Muscle of leg (tissue), 11 donors: ENCODE results near the gene CCNB1. TPM values are rescaled to one million over a fixed set of nuclear protein-coding genes. Genes with fewer than 3 reads are reported as not detected.
"Not testable (repeated sequence)": the region's sequence is repeated elsewhere in the genome, so short reads cannot be mapped to it uniquely, and the experiment has no call there.

Experiments
- DNase-seq: peaks from one replicate; pipeline ENCODE4 v3.0.0; 2013
- H3K27ac ChIP-seq: one replicate; pipeline ENCODE4 v1.5.1; 2013; ENCODE audit warnings: mild to moderate bottlenecking, low read length, control low read depth
- H3K27me3 ChIP-seq: one replicate; pipeline ENCODE4 v1.6.1; 2013; ENCODE audit warnings: low read length; ENCODE audit not compliant: control insufficient read depth, insufficient read depth
- H3K36me3 ChIP-seq: one replicate; pipeline ENCODE4 v1.6.1; 2013; ENCODE audit warnings: low read length; ENCODE audit not compliant: control insufficient read depth, insufficient read depth
- H3K4me1 ChIP-seq: one replicate; pipeline ENCODE4 v1.6.1; 2013; ENCODE audit warnings: low read length; ENCODE audit not compliant: control insufficient read depth, insufficient read depth
- H3K4me3 ChIP-seq: one replicate; pipeline ENCODE4 v1.5.1; 2013; ENCODE audit warnings: low read length, control low read depth
- H3K9me3 ChIP-seq: replicated peaks from 2 replicates; pipeline ENCODE4 v1.6.1; 2013; ENCODE audit warnings: low read depth, low read length; ENCODE audit not compliant: control insufficient read depth
- WGBS: methylation state at CpG from one replicate; pipeline ENCODE4 v1.1.5; 2013; ENCODE audit warnings: missing lambda C conversion rate; ENCODE audit not compliant: insufficient coverage; 5-methylcytosine and 5-hydroxymethylcytosine counted together
- polyA plus RNA-seq, 8 donors: library from polyadenylated mRNA; unstranded; fragments of 120-200 nt; gene quantifications; one replicate each; pipeline versions ENCODE4 v1.2.1 to v1.2.3, GENCODE V29; 2013; ENCODE audit warnings: inconsistent platforms in 1 of 8, low replicate concordance in 1 of 8; ENCODE audit not compliant: insufficient read length in 8 of 8, insufficient read depth in 1 of 8
- total RNA-seq: library from RNA; stranded (reverse); fragments of 120-200 nt; gene quantifications from one replicate; pipeline ENCODE4 v1.2.4, GENCODE V29; 2013

The CCNB1 gene
- total and polyA plus RNA-seq, 9 donors = 26.3 to 53.8 (median 39.7) TPM

GRCh38 chr5:69211200-69211599 is 44.2 kb downstream of the CCNB1 start:
- H3K4me1 ChIP-seq = no peaks in the 10 kb centered on the region
- WGBS = 100% methylated on average over 1 of the region's 2 CpGs
- H3K36me3 ChIP-seq = no peaks in the 10 kb centered on the region
- H3K9me3 ChIP-seq = no peaks in the 10 kb centered on the region
- H3K27ac ChIP-seq = no peak overlapping the region
- H3K4me3 ChIP-seq = no peak overlapping the region
- no peak for DNase-seq
- no peaks in the 10 kb centered on the region for H3K27me3 ChIP-seq

DNA sequence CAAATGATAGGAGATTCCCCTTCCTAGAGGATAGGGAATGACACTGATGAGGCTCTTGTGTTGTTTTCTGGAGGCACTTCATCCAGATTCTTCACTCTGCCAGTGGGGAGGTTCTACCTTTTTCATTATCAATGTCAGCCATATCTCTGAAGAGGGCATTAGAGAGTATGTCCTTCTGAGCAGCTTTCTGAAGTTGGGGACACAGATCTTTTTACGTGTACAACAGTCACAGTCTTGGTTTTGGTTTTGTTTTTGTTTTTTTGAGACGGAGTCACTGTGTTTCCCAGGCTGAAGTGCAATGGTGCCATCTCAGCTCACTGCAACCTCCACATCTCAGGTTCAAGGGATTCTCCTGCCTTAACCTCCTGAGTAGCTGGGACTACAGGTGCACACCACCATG is 45.1 kb downstream of the CCNB1 start:
- Histone ChIP-seq H3K9me3 (no peaks in the 10 kb centered on the region), H3K27ac (no peak overlapping the region), H3K36me3 (no peaks in the 10 kb centered on the region), H3K4me1 (no peaks in the 10 kb centered on the region), H3K27me3 (no peaks in the 10 kb centered on the region), H3K4me3 (no peak overlapping the region)
- no CpG with 5 or more reads among the region's 2 CpGs for WGBS
- DNase-seq = no peak

DNA sequence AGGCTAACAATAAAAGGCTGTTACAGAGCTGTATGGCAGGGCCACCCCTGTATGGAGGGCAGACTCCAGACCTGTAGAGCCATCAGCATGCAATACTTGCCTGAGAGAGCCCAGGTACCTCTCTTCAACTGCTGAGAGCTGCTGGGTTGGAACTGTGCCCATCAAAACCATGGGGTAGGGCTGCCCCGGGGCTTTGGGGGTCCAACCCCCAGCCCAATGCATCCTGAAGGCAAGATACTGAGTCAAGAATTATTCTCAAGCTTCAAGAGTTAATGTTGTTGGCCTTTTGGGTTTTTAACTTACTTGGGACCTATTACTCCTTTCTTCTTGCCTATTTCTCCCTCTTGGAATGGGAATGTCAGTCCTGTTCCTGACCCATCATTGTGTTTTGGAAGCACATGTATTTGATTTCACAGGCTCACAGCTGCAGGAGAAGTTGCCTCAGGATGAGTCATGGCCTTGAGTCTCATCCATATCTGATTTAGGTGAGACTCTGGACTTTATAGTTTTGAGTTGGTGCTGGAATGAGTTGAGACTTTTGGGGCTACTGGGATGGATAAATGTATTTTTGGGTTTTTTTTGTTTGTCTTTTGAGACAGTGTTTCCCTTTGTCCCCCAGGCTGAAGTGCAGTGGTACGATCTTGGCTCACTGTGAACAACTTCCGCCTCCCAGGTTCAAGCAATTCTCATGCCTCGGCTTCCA is 46.7 kb downstream of the CCNB1 start:
- Histone ChIP-seq H3K36me3 (no peaks in the 10 kb centered on the region), H3K27me3 (no peaks in the 10 kb centered on the region), H3K4me1 (no peaks in the 10 kb centered on the region), H3K4me3 (no peak overlapping the region), H3K27ac (no peak overlapping the region), H3K9me3 (no peaks in the 10 kb centered on the region)
- DNase-seq = no peak
- 83% methylated on average over 1 of the region's 4 CpGs for WGBS

DNA sequence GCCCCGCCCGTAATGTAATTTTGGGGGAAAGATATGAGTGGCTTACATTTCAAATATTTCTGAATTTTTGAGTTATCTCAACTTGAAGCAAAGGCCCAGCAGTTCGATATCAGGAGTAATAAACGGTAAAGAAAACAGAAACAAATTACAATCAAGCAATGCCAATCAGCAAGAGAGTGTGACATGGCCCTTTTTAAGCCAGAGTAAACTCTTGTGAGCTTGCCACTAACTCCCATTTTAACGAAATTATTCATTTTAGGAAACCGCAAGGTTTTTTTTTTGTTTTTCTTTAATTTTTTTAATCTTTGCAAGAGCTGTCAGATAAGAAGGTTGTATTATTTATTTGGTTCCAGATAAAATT is 50.2 kb downstream of the CCNB1 start:
- Histone ChIP-seq H3K4me3 (peak overlapping the region; percentile 100), H3K36me3 (peaks cover 2% of the 10 kb centered on the region), H3K4me1 (no peaks in the 10 kb centered on the region), H3K9me3 (no peaks in the 10 kb centered on the region), H3K27me3 (no peaks in the 10 kb centered on the region), H3K27ac (peak overlapping the region; percentile 35)
- no peak for DNase-seq
- WGBS = no CpG with 5 or more reads among the region's 6 CpGs

GRCh38 chr5:69217548-69218526 is 50.9 kb downstream of the CCNB1 start:
- H3K36me3 ChIP-seq = peaks cover 2% of the 10 kb centered on the region
- WGBS = under 1% methylated on average over 61 of the region's 73 CpGs
- H3K4me1 ChIP-seq = no peaks in the 10 kb centered on the region

DNA sequence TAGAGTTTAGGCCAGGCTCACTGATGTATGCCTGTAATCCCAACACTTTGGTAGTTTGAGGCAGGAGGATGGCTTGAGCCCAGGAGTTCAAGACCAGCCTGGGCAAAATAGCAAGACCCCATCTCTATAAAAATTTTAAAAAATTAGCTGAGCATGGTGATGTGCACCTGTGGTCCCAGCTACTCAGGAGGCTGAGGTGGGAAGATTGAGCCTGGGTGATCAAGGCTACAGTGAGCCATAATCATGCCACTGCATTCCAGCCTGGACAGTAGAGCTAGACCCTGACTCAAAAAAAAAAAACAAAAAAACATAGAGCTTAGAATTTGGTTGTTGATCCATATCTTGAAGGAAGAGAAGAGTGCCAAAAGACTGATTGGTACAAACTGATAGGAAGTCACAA is 53.0 kb downstream of the CCNB1 start:
- H3K27ac ChIP-seq = no peak overlapping the region
- H3K27me3 ChIP-seq = no peaks in the 10 kb centered on the region
- H3K4me1 ChIP-seq = no peaks in the 10 kb centered on the region
- no peak for DNase-seq
- no peak overlapping the region for H3K4me3 ChIP-seq
- H3K36me3 ChIP-seq = peaks cover 6% of the 10 kb centered on the region
- H3K9me3 ChIP-seq = no peaks in the 10 kb centered on the region

More at GRCh38 chr5:69217548-69218526, 50.9 kb downstream of the CCNB1 start:
- H3K27ac ChIP-seq = peak overlapping the region; percentile 96
- H3K9me3 ChIP-seq = no peaks in the 10 kb centered on the region
- peak overlapping the region; percentile 100 for H3K4me3 ChIP-seq
- DNase-seq = peak; percentile 97
- no peaks in the 10 kb centered on the region for H3K27me3 ChIP-seq

DNA sequence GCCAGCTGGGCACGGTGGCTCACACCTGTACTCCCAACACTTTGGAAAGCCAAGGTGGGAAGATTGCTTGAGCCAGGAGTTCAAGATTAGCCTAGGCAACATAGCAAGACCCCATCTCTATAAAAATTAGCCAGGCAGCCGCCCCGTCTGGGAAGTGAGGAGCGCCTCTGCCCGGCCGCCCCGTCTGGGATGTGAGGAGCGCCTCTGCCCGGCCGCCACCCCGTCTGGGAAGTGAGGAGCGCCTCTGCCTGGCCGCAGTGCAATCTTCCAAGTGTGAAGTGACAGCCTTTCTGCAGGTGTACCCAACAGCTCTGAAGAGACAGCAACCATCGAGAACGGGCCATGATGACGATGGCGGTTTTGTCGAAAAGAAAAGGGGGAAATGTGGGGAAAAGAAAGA is 53.4 kb downstream of the CCNB1 start:
- DNase-seq, H3K27ac ChIP-seq: not testable (repeated sequence)

DNA sequence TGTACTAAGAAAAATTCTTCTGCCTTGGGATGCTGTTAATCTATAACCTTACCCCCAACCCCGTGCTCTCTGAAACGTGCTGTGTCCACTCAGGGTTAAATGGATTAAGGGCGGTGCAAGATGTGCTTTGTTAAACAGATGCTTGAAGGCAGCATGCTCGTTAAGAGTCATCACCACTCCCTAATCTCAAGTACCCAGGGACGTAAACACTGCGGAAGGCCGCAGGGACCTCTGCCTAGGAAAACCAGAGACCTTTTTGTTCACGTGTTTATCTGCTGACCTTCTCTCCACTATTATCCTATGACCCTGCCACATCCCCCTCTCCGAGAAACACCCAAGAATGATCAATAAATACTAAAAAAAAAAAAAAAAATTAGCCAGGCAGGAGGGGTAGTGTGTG is 53.9 kb downstream of the CCNB1 start:
- not testable (repeated sequence) for H3K27ac ChIP-seq

More for the DNA sequence above, 53.4 kb downstream of the CCNB1 start:
- not testable (repeated sequence) for H3K4me3 ChIP-seq, H3K9me3 ChIP-seq, H3K27me3 ChIP-seq, H3K36me3 ChIP-seq, H3K4me1 ChIP-seq
- 98% methylated on average over 12 of the region's 18 CpGs for WGBS

DNA sequence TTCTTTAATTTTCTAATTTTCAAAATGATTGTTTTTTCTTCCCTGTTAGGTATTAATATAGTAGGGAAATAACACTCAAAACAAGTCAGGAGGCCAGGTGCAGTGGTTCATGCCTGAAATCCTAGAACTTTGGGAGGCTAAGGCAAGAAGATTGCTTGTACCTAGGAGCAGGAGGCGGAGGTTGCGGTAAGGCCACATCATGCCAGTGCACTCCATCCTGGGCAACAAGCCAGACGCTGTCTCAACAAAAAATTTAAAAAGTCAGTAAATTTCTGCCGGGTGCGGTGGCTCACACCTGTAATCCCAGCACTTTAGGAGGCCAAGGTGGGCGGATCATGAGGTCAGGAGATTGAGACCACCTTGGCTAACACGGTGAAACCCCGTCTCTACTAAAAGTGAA is 57.6 kb downstream of the CCNB1 start:
- Histone ChIP-seq H3K4me3 (no peak overlapping the region), H3K36me3 (peaks cover 13% of the 10 kb centered on the region)

More for the DNA sequence above, 53.9 kb downstream of the CCNB1 start:
- not testable (repeated sequence) for H3K36me3 ChIP-seq, H3K27me3 ChIP-seq, DNase-seq, H3K4me1 ChIP-seq, H3K4me3 ChIP-seq, H3K9me3 ChIP-seq
- WGBS = no CpG with 5 or more reads among the region's 9 CpGs

GRCh38 chr5:69225860-69226259 is 58.9 kb downstream of the CCNB1 start:
- no CpG with 5 or more reads among the region's 4 CpGs for WGBS
- H3K9me3 ChIP-seq = no peaks in the 10 kb centered on the region
- no peak overlapping the region for H3K4me3 ChIP-seq
- H3K27me3 ChIP-seq = no peaks in the 10 kb centered on the region
- no peaks in the 10 kb centered on the region for H3K4me1 ChIP-seq
- DNase-seq = no peak
- peaks cover 11% of the 10 kb centered on the region for H3K36me3 ChIP-seq
- H3K27ac ChIP-seq = no peak overlapping the region

More for the DNA sequence above, 57.6 kb downstream of the CCNB1 start:
- H3K4me1 ChIP-seq = no peaks in the 10 kb centered on the region
- DNase-seq = no peak
- 93% methylated on average over 8 of the region's 8 CpGs for WGBS
- no peak overlapping the region for H3K27ac ChIP-seq
- H3K27me3 ChIP-seq = no peaks in the 10 kb centered on the region
- no peaks in the 10 kb centered on the region for H3K9me3 ChIP-seq
